Gastrocnemius medialis (tissue), 4 donors: ENCODE measurements around the gene RASA4B.

ENCODE experiments used
- CTCF ChIP-seq, 5 experiments: fragments of 450-650 bp in 3 of 5; fragments of 200-600 bp in 2 of 5; sonication (generic) in 2 of 5; IDR thresholded peaks in 4 of 5; conservative IDR thresholded peaks in 1 of 5; 1 replicate in 4 of 5; 2 replicates in 1 of 5; pipeline ENCODE4 v1.5.1; 2016 to 2019; ENCODE audit warnings: antibody characterized with exemption in 5 of 5, mild to moderate bottlenecking in 3 of 5, moderate library complexity in 3 of 5
- POLR2A ChIP-seq, 2 donors: fragments of 450-650 bp; IDR thresholded peaks; one replicate each; pipeline ENCODE4 v1.6.1; 2017; ENCODE audit warnings: antibody characterized with exemption in 2 of 2, mild to moderate bottlenecking in 2 of 2, moderate library complexity in 2 of 2

- no peak for TF ChIP-seq CTCF (IDR thresholded peaks at IDR 0.05 in 4 of 5, conservative IDR thresholded peaks at IDR 0.05 in 1 of 5)
- TF ChIP-seq POLR2A (IDR thresholded peaks at IDR 0.05), result no peak
Observed at GRCh38 chr7:102436118-102436517, 81.5 kb downstream of the RASA4B start.
